Cardiac fibroblast (primary cell): ENCODE measurements around the gene IRF2BP1.

Experiments
- DNase-seq, 2 donors: peaks; one replicate each; pipeline versions ENCODE4 v3.0.0 to v3.0.0-alpha.2; 2010; ENCODE audit warnings: low read depth in 2 of 2
- H3K4me3 ChIP-seq, 2 donors: replicated peaks in 1 of 2; 1 replicate in 1 of 2; 2 replicates in 1 of 2; pipeline ENCODE4 v1.5.1; 2011; ENCODE audit warnings: low read depth in 2 of 2, low read length in 2 of 2, mild to moderate bottlenecking in 2 of 2, moderate library complexity in 1 of 2
- CTCF ChIP-seq: IDR thresholded peaks from one replicate; pipeline ENCODE4 v1.5.1; 2011; ENCODE audit warnings: low read depth, mild to moderate bottlenecking, low read length, inconsistent platforms

Gene IRF2BP1

DNA sequence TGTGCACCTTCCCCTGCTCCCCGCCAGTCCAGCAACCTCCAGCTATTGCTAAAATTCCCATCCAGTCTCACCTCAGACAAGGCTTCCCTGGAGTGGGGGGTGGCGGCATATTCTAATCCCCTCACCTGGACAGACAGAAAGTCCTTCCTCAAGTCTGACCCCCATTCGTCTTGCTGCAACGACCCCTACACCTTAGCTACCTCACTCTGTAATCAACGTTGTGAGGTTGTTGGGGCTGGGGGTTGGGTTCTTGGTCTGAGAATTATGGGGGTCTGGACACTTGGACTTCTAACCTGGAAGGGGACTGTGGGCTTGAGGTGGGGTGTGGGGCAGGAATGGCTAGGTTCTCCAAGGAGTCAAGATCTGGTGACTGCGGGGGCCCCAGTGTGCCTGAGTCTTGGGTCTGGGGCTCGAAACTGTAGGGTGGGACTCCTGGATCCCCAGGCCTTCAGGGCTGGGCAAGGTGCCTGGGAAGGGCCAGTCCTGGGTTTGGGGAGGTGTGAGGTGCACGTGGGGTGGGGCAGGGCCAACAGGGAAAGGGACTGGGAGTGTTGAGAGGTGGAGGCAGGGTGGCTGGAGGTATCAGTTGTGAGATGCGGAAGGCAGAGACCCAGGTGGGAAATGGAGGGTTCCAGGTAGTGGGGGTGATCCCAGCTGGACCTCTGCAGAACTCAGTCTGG is 20.5 kb downstream of the IRF2BP1 start:
- no peak overlapping the region for H3K4me3 ChIP-seq
- TF ChIP-seq CTCF = no peak
- no peak for DNase-seq

DNA sequence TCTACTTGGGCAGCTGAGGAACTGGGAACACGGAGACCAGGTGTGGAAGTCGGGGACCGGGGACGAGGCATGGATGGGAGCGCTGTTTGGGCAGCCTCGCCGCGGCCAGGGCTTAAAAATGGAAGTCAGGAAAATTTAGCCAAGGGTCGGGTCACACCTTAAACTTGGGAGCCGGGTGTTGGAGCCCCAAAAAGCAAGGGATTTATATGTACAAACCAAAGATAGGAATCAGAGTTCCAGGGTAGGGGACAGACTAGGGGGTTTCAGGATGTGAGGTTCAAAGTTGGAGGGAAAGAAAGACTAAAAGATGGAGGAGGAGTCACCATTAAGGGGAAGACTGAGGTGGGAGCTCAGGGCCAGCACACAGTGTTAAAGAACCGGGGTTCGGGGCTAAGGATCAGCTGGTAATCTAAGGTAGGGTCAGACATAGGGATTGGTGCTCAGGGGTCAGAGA is 21.3 kb downstream of the IRF2BP1 start:
- no peak for DNase-seq
- TF ChIP-seq CTCF = no peak
- H3K4me3 ChIP-seq = no peak overlapping the region

GRCh38 chr19:45863840-45864628 is 21.9 kb downstream of the IRF2BP1 start, which contains the start of gene FOXA3:
Gene FOXA3 (plus strand): TSS chr19:45864326. CDS start chr19:45864457, 131 bp downstream.
- TF ChIP-seq CTCF = peak; percentile 21
- peak within 1 kb of the TSS; percentile 29 to 100 for H3K4me3 ChIP-seq
- DNase-seq = peak; percentile 36 to 37

- H3K4me3 ChIP-seq = peak overlapping the region; percentile 29 to 100
- no peak for DNase-seq
- TF ChIP-seq CTCF = no peak
These were observed 22.6 kb downstream of the IRF2BP1 start for GRCh38 chr19:45863335-45863839.

- TF ChIP-seq CTCF = no peak
- DNase-seq = peak; percentile 98 to 99
- peak within 1 kb of the TSS; percentile 95 to 100 for H3K4me3 ChIP-seq
These were observed 23.2 kb downstream of the IRF2BP1 start, which contains the start of gene SYMPK for GRCh38 chr19:45862564-45863334. Gene SYMPK (minus strand): TSS chr19:45863147. CDS start chr19:45854495, 8,652 bp downstream.

DNA sequence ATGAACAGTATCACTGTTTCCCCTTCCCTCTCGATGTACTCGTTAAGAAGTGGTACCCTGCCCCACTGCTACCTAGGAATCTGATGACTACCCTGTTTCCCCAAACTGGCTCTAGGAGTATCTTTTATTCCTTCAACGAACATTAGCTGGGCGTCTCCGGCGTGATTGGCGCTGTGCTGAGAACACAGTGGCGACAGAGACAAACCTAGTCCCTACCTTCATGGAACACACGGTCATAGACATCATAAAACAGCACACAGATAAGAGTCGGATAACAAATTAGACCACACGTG is 23.7 kb downstream of the IRF2BP1 start:
- no peak for TF ChIP-seq CTCF
- DNase-seq = no peak
- peak overlapping the region; percentile 95 to 100 for H3K4me3 ChIP-seq
